GM12878 (cell line): ENCODE data around the gene LIX1L. TPM values are rescaled to one million over a fixed set of nuclear protein-coding genes. Genes with fewer than 3 reads are reported as not detected.
A peak's percentile ranks its signal among the peaks of the same experiment; 100 is the strongest.

Source experiments
- ATF3 ChIP-seq: IDR thresholded peaks from 2 replicates; pipeline ENCODE4 v1.6.1; 2011; ENCODE audit warnings: low read depth, mild to moderate bottlenecking, low read length, moderate library complexity, borderline replicate concordance; ENCODE audit errors: extremely low read depth
- CHD4 ChIP-seq: fragments of 200-600 bp; sonication (generic); IDR thresholded peaks from 2 replicates; pipeline ENCODE4 v1.6.1; 2016; ENCODE audit warnings: mild to moderate bottlenecking
- FOXM1 ChIP-seq: IDR thresholded peaks from 2 replicates; pipeline ENCODE4 v1.6.1; 2012; ENCODE audit warnings: low read depth, mild to moderate bottlenecking, inconsistent platforms, low read length, moderate library complexity
- IRF4 ChIP-seq: IDR thresholded peaks from 2 replicates; pipeline ENCODE4 v1.6.1; 2011; ENCODE audit warnings: low read depth, low read length
- JUNB ChIP-seq: IDR thresholded peaks from 2 replicates; pipeline ENCODE4 v1.6.1; 2016; ENCODE audit warnings: antibody characterized with exemption, mild to moderate bottlenecking
- KDM1A ChIP-seq: fragments of 200-600 bp; sonication (generic); IDR thresholded peaks from 2 replicates; pipeline ENCODE4 v1.6.1; 2016; ENCODE audit warnings: borderline replicate concordance
- LARP7 ChIP-seq: fragments of 450-650 bp; IDR thresholded peaks from 2 replicates; pipeline ENCODE4 v1.6.1; 2017; ENCODE audit warnings: mild to moderate bottlenecking
- MLLT1 ChIP-seq: fragments of 450-650 bp; IDR thresholded peaks from 2 replicates; pipeline ENCODE4 v1.6.1; 2016; ENCODE audit warnings: mild to moderate bottlenecking
- NFIC ChIP-seq: IDR thresholded peaks from 2 replicates; pipeline ENCODE4 v1.6.1; 2012; ENCODE audit warnings: low read depth, mild to moderate bottlenecking, inconsistent platforms, low read length, moderate library complexity
- PAX8 ChIP-seq: fragments of 450-650 bp; IDR thresholded peaks from 2 replicates; pipeline ENCODE4 v1.6.1; 2017; ENCODE audit warnings: mild to moderate bottlenecking, moderate library complexity
- PML ChIP-seq: IDR thresholded peaks from 2 replicates; pipeline ENCODE4 v1.6.1; 2012; ENCODE audit warnings: low read length, inconsistent platforms
- POLR2AphosphoS5 ChIP-seq: IDR thresholded peaks from 2 replicates; pipeline ENCODE4 v1.6.1; 2011; ENCODE audit warnings: mild to moderate bottlenecking, low read length, inconsistent platforms
- POU2F2 ChIP-seq: IDR thresholded peaks from 3 replicates; pipeline ENCODE4 v1.6.1; 2011; ENCODE audit warnings: low read depth, mild to moderate bottlenecking, low read length, borderline replicate concordance
- RAD21 ChIP-seq: IDR thresholded peaks from 2 replicates; pipeline ENCODE4 v1.6.1; 2011; ENCODE audit warnings: mild to moderate bottlenecking, low read depth, low read length, moderate library complexity; ENCODE audit not compliant: insufficient read depth
- RUNX3 ChIP-seq: IDR thresholded peaks from 2 replicates; pipeline ENCODE4 v1.6.1; 2012; ENCODE audit warnings: low read length, inconsistent platforms
- SMARCA5 ChIP-seq: fragments of 450-650 bp; IDR thresholded peaks from 2 replicates; pipeline ENCODE4 v1.6.1; 2017; ENCODE audit warnings: mild to moderate bottlenecking
- SPI1 ChIP-seq: IDR thresholded peaks from 2 replicates; pipeline ENCODE4 v1.6.1; 2011; ENCODE audit warnings: low read depth, mild to moderate bottlenecking, low read length, moderate library complexity, borderline replicate concordance; ENCODE audit not compliant: insufficient read depth
- STAT1 ChIP-seq: fragments of 450-650 bp; conservative IDR thresholded peaks from 2 replicates; pipeline ENCODE4 v1.6.1; 2014; ENCODE audit warnings: antibody characterized with exemption, mild to moderate bottlenecking
- TCF7 ChIP-seq: IDR thresholded peaks from 2 replicates; pipeline ENCODE4 v1.6.1; 2014; ENCODE audit warnings: antibody characterized with exemption, borderline replicate concordance
- YBX1 ChIP-seq: fragments of 450-650 bp; IDR thresholded peaks from 2 replicates; pipeline ENCODE4 v1.6.1; 2016; ENCODE audit warnings: antibody characterized with exemption
- ZBED1 ChIP-seq: IDR thresholded peaks from 2 replicates; pipeline ENCODE4 v1.6.1; 2016; ENCODE audit warnings: borderline replicate concordance
- ZBTB4 ChIP-seq: fragments of 450-650 bp; formaldehyde crosslinking; IDR thresholded peaks from 2 replicates; pipeline ENCODE4 v1.4.0; 2022; ENCODE audit warnings: mild to moderate bottlenecking, moderate library complexity
- ZNF274 ChIP-seq: IDR thresholded peaks from one replicate; pipeline ENCODE4 v1.8.0; 2011; ENCODE audit not compliant: insufficient read length, insufficient read depth
- ZNF622 ChIP-seq: fragments of 450-650 bp; IDR thresholded peaks from 2 replicates; pipeline ENCODE4 v1.6.1; 2017; ENCODE audit warnings: mild to moderate bottlenecking, inconsistent platforms
- polyA plus RNA-seq, 11 experiments: library from polyadenylated mRNA; depleted of rRNA in 4 of 11; unstranded in 6 of 11; stranded (reverse) in 5 of 11; fragments of >200 nt; fragmentation: Nextera tagmentation in 4 of 11; fragmentation: Illumina TruSeq in 1 of 11; extraction: Ambion mirVana in 4 of 11; extraction: Trizol in 1 of 11; gene quantifications; 1 replicate in 1 of 11; 2 replicates in 10 of 11; pipeline versions ENCODE4 v1.2.1 to v1.2.3, GENCODE V29; 2011 to 2016; ENCODE audit warnings: inconsistent platforms in 2 of 11, missing spikeins in 2 of 11, low read depth in 1 of 11
- total RNA-seq, 4 experiments: library from RNA; depleted of rRNA in 3 of 4; stranded (reverse); fragments of >200 nt in 3 of 4; fragmentation: Illumina TruSeq in 1 of 4; extraction: Trizol in 1 of 4; gene quantifications; 2 replicates each; pipeline versions ENCODE4 v1.2.1 to v1.2.3, GENCODE V29; 2013 to 2021
- TF ChIP-seq, protein P1 (sequence below): IDR thresholded peaks from 2 replicates; pipeline ENCODE4 v1.6.1; 2012; ENCODE audit warnings: low read length, inconsistent platforms

The LIX1L gene
- total and polyA plus RNA-seq, 10 of the 15 experiments (the other 5 are each of a cell fraction or from before 2014, with no cell fraction given): 5.5 to 48.2 (median 15.3) TPM

- TF ChIP-seq POU2F2 (0 out of 3 replicates have a peak, but pooled peaks have one; percentile 11), FOXM1 (0 out of 2 replicates have a peak, but pooled peaks have one; percentile 71), STAT1 (no peak), ZBED1 (no peak), PAX8 (no peak), IRF4 (no peak), RAD21 (no peak), YBX1 (no peak), JUNB (peak; percentile 79), PML (peak; percentile 35; the same call in 1 of the 2 replicates), ZNF622 (no peak), SPI1 (peak; percentile 72), ATF3 (no peak), SMARCA5 (peak; percentile 89), POLR2AphosphoS5 (no peak), CHD4 (no peak), MLLT1 (0 out of 2 replicates have a peak, but pooled peaks have one; percentile 47), KDM1A (no peak), TCF7 (no peak), ZBTB4 (CRISPR knock-in tag) (no peak; the same call in 1 of the 2 replicates), ZNF274 (no peak), RUNX3 (peak; percentile 75), NFIC (peak; percentile 72), LARP7 (0 out of 2 replicates have a peak, but pooled peaks have one; percentile 28)
- TF ChIP-seq, protein P1, sequence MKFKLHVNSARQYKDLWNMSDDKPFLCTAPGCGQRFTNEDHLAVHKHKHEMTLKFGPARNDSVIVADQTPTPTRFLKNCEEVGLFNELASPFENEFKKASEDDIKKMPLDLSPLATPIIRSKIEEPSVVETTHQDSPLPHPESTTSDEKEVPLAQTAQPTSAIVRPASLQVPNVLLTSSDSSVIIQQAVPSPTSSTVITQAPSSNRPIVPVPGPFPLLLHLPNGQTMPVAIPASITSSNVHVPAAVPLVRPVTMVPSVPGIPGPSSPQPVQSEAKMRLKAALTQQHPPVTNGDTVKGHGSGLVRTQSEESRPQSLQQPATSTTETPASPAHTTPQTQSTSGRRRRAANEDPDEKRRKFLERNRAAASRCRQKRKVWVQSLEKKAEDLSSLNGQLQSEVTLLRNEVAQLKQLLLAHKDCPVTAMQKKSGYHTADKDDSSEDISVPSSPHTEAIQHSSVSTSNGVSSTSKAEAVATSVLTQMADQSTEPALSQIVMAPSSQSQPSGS: peak; percentile 99
These were observed 21.3 kb upstream of the LIX1L start (continued) for GRCh38 chr1:145978854-145979745.
